GM12892 (cell line): ENCODE measurements around the gene PRIM2.
"Not testable (repeated sequence)": the region's sequence is repeated elsewhere in the genome, so short reads cannot be mapped to it uniquely, and the experiment has no call there.

Experiments used
- POLR2A ChIP-seq: IDR thresholded peaks from 2 replicates; pipeline ENCODE4 v1.6.1; 2011; ENCODE audit warnings: low read depth, low read length, control low read depth
- POLR2AphosphoS5 ChIP-seq: IDR thresholded peaks from 2 replicates; pipeline ENCODE4 v1.6.1; 2011; ENCODE audit warnings: low read depth, low read length, control low read depth
- TAF1 ChIP-seq: IDR thresholded peaks from 2 replicates; pipeline ENCODE4 v1.6.1; 2011; ENCODE audit warnings: low read depth, mild to moderate bottlenecking, control low read depth, low read length, borderline replicate concordance

- TF ChIP-seq POLR2A, POLR2AphosphoS5, TAF1: not testable (repeated sequence)
Measured at GRCh38 chr6:57671937-57672627, 354.7 kb downstream of the PRIM2 start.
